ENCODE data around the gene CCT7. TPM values are rescaled to one million over a fixed set of nuclear protein-coding genes. Genes with fewer than 3 reads are reported as not detected.

The CCT7 gene
- total and polyA plus RNA-seq, 8 donors: 72.7 to 141 (median 105) TPM

GRCh38 chr2:73292906-73293533 is 58.9 kb downstream of the CCT7 start:
- H3K4me3 ChIP-seq: peak overlapping the region; percentile 8 to 55 (median 24)
- no peaks in the 10 kb centered on the region for H3K9me3 ChIP-seq
- no peaks in the 10 kb centered on the region for H3K36me3 ChIP-seq
- peak in 1 of 4 donors; percentile 9 for ATAC-seq
- intact Hi-C loops (cut with DNase I): no loop called here
- TF ChIP-seq CTCF (IDR thresholded peaks at IDR 0.05): no peak
- no peaks in the 10 kb centered on the region for H3K4me1 ChIP-seq
- H3K27ac ChIP-seq: no peak overlapping the region
- no peak for FAIRE-seq
- DNase-seq: peak in 2 of 6 donors; percentile 64 to 67
- H3K27me3 ChIP-seq: peaks cover 0 to 37% (median 16%) of the 10 kb centered on the region in 4 donors
- WGBS, 2 donors: 3 to 4% methylated on average over 48 to 64 of the region's 64 CpGs

GRCh38 chr2:73293534-73294171 is 59.5 kb downstream of the CCT7 start, which contains the start of gene EGR4:
EGR4 (minus strand) TSS chr2:73293548; CDS start chr2:73293317, 231 bp downstream.
- Histone ChIP-seq H3K36me3 (no peaks in the 10 kb centered on the region), H3K27ac (no peak within 1 kb of the TSS), H3K4me3 (peak within 1 kb of the TSS; percentile 8 to 55 (median 24)), H3K9me3 (no peaks in the 10 kb centered on the region), H3K27me3 (peaks cover 0 to 41% (median 16%) of the 10 kb centered on the region in 4 donors), H3K4me1 (no peaks in the 10 kb centered on the region)
- DNase-seq: peak in 5 of 6 donors; percentile 37 to 77 (median 44)
- no peak for FAIRE-seq
- ATAC-seq: peak; percentile 45 to 82 (median 72)
- TF ChIP-seq CTCF (IDR thresholded peaks at IDR 0.05): no peak
- WGBS, 2 donors: 2% methylated on average over 43 to 45 of the region's 45 CpGs
- intact Hi-C loops (cut with DNase I): no loop called here

- intact Hi-C loops (cut with DNase I): no loop called here
- no peak for FAIRE-seq
- WGBS, 2 donors: 73 to 87% methylated on average over 2 of the region's 2 CpGs
- no peak for DNase-seq
- Histone ChIP-seq H3K27ac (no peak overlapping the region), H3K27me3 (peaks cover 0 to 42% (median 16%) of the 10 kb centered on the region in 4 donors), H3K4me3 (peak overlapping the region in 1 of 4 donors; percentile 55), H3K36me3 (no peaks in the 10 kb centered on the region), H3K9me3 (no peaks in the 10 kb centered on the region), H3K4me1 (no peaks in the 10 kb centered on the region)
- no peak for TF ChIP-seq CTCF (IDR thresholded peaks at IDR 0.05)
- ATAC-seq: no peak
Measured at GRCh38 chr2:73294239-73294638, 60.1 kb downstream of the CCT7 start.

- ATAC-seq (no peak), FAIRE-seq (no peak), DNase-seq (no peak)
- H3K27me3 ChIP-seq: peaks cover 0 to 42% (median 16%) of the 10 kb centered on the region in 4 donors
- WGBS, 2 donors: 29 to 30% methylated on average over 5 of the region's 5 CpGs
- intact Hi-C loops (cut with DNase I): no loop called here
- no peak overlapping the region for H3K4me3 ChIP-seq
- no peak overlapping the region for H3K27ac ChIP-seq
- H3K9me3 ChIP-seq: no peaks in the 10 kb centered on the region
- TF ChIP-seq CTCF (IDR thresholded peaks at IDR 0.05): no peak
- H3K4me1 ChIP-seq: no peaks in the 10 kb centered on the region
- no peaks in the 10 kb centered on the region for H3K36me3 ChIP-seq
Measured at GRCh38 chr2:73295751-73296400, 61.8 kb downstream of the CCT7 start.

All from pancreas (tissue), 10 donors.